Sigmoid colon (tissue), 7 donors: Measurements from ENCODE around the gene SH2D1A. TPM values are rescaled to one million over a fixed set of nuclear protein-coding genes. Genes with fewer than 3 reads are reported as not detected.

ENCODE experiments used
- DNase-seq: peaks from one replicate; pipeline ENCODE4 v3.0.0-alpha.2; 2019
- H3K27ac ChIP-seq, 4 donors: fragments of 200-600 bp; sonication (generic); one replicate each; pipeline ENCODE4 v1.5.1; 2016 to 2019; ENCODE audit warnings: mild to moderate bottlenecking in 1 of 4
- H3K27me3 ChIP-seq, 3 donors: fragments of 200-600 bp; sonication (generic); one replicate each; pipeline ENCODE4 v1.5.1; 2019; ENCODE audit warnings: mild to moderate bottlenecking in 1 of 3
- H3K36me3 ChIP-seq, 4 donors: fragments of 200-600 bp; sonication (generic); one replicate each; pipeline ENCODE4 v1.5.1; 2016 to 2019
- H3K4me1 ChIP-seq, 4 donors: fragments of 200-600 bp; sonication (generic); one replicate each; pipeline ENCODE4 v1.5.1; 2017 to 2019
- H3K4me3 ChIP-seq, 4 donors: fragments of 200-600 bp; sonication (generic); one replicate each; pipeline ENCODE4 v1.5.1; 2017 to 2019; ENCODE audit warnings: mild to moderate bottlenecking in 2 of 4, moderate library complexity in 1 of 4
- H3K9me3 ChIP-seq, 4 donors: fragments of 200-600 bp in 3 of 4; sonication (generic) in 3 of 4; one replicate each; pipeline versions ENCODE4 v1.5.1 to v1.6.1; 2013 to 2019
- CTCF ChIP-seq, 4 experiments: fragments of 450-650 bp in 3 of 4; fragments of 200-600 bp in 1 of 4; IDR thresholded peaks; one replicate each; pipeline ENCODE4 v1.5.1; 2016 to 2019; ENCODE audit warnings: antibody characterized with exemption in 4 of 4, mild to moderate bottlenecking in 3 of 4, moderate library complexity in 2 of 4
- EP300 ChIP-seq, 4 donors: sonication (generic); formaldehyde crosslinking; IDR thresholded peaks; one replicate each; pipeline ENCODE4 v1.6.1; 2017; ENCODE audit warnings: antibody characterized with exemption in 4 of 4
- POLR2A ChIP-seq, 2 donors: fragments of 450-650 bp; IDR thresholded peaks; one replicate each; pipeline ENCODE4 v1.6.1; 2016; ENCODE audit warnings: antibody characterized with exemption in 2 of 2, mild to moderate bottlenecking in 2 of 2, moderate library complexity in 2 of 2
- POLR2AphosphoS5 ChIP-seq, 4 donors: sonication (generic); formaldehyde crosslinking; IDR thresholded peaks; one replicate each; pipeline ENCODE4 v1.6.1; 2017; ENCODE audit warnings: antibody characterized with exemption in 4 of 4
- WGBS, 2 donors: extraction: QIAGEN DNeasy Blood & Tissue Kit; methylation state at CpG; one replicate each; pipeline ENCODE4 v1.1.7; 2013; 5-methylcytosine and 5-hydroxymethylcytosine counted together
- intact Hi-C: fragments of 100-400 bp; cut with DNase I; formaldehyde crosslinking; loops from one replicate; pipeline ENCODE4 v1.15.1; 2023
- polyA plus RNA-seq, 3 donors: library from polyadenylated mRNA; stranded (reverse); fragments of 200-250 nt; gene quantifications; one replicate each; pipeline ENCODE4 v1.2.3, GENCODE V29; 2013
- total RNA-seq, 4 donors: library from RNA; depleted of rRNA; stranded (reverse); fragments of >200 nt; gene quantifications; one replicate each; pipeline ENCODE4 v1.1.0, GENCODE V29; 2016
- donor health status: healthy with polysubstance abuse.
- donor health status: Bipolar disorder and iron deficiency.
- donor health status: healthy.

Gene SH2D1A
- total and polyA plus RNA-seq, 7 donors, result 0.14 to 6.5 (median 0.33) TPM; not detected in 2

- no peaks in the 10 kb centered on the region for H3K36me3 ChIP-seq
- no peaks in the 10 kb centered on the region for H3K4me1 ChIP-seq
- 0% methylated on average over 2 of the region's 2 CpGs for WGBS, 2 donors
- intact Hi-C loops, result no loop called here
- no peak overlapping the region for H3K4me3 ChIP-seq
- no peaks in the 10 kb centered on the region for H3K9me3 ChIP-seq
- DNase-seq, result peak; percentile 70
- no peaks in the 10 kb centered on the region for H3K27me3 ChIP-seq
- no peak overlapping the region for H3K27ac ChIP-seq
- TF ChIP-seq POLR2A (IDR thresholded peaks at IDR 0.05), result no peak
- TF ChIP-seq CTCF (IDR thresholded peaks at IDR 0.05), result peak in 3 of 4 experiments; percentile 23 to 54 (median 33)
- TF ChIP-seq POLR2AphosphoS5 (IDR thresholded peaks at IDR 0.05), result no peak
- no peak for TF ChIP-seq EP300 (IDR thresholded peaks at IDR 0.05)
Measured at GRCh38 chrX:124388562-124388961, 42.2 kb downstream of the SH2D1A start.

DNA sequence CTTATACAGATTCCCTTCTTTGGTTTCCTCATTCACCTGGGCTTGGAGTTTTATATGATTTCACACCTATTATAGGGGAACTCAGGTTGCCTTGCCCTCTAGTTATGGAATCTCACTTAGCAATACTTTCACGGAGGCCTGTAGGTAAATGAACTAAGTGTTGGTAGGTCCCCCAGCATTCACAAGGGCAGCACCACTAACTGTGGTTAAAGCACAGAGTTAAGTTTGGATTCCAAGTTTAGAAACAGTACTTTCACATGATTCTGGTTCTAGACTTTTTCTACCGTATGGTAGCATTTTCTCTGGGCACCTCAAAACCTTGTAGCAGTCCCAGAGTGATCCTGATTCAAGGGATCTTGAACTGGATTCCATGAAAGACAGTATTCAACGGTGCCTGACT lies 46.4 kb downstream of the SH2D1A start:
- DNase-seq, result no peak
- H3K27ac ChIP-seq, result no peak overlapping the region
- no peaks in the 10 kb centered on the region for H3K27me3 ChIP-seq
- TF ChIP-seq POLR2AphosphoS5 (IDR thresholded peaks at IDR 0.05) (no peak), EP300 (IDR thresholded peaks at IDR 0.05) (no peak), POLR2A (IDR thresholded peaks at IDR 0.05) (no peak)
- 82 to 85% methylated on average over 3 of the region's 3 CpGs for WGBS, 2 donors
- H3K4me3 ChIP-seq, result no peak overlapping the region
- intact Hi-C loops, result no loop called here
- peaks cover 0 to 7% (median 3%) of the 10 kb centered on the region in 4 donors for H3K4me1 ChIP-seq
- H3K36me3 ChIP-seq, result no peaks in the 10 kb centered on the region
- no peaks in the 10 kb centered on the region for H3K9me3 ChIP-seq

GRCh38 chrX:124393238-124393637 lies 46.9 kb downstream of the SH2D1A start:
- H3K27me3 ChIP-seq, result no peaks in the 10 kb centered on the region
- intact Hi-C loops, result no loop called here
- H3K9me3 ChIP-seq, result no peaks in the 10 kb centered on the region
- H3K36me3 ChIP-seq, result no peaks in the 10 kb centered on the region
- DNase-seq, result no peak
- H3K4me3 ChIP-seq, result no peak overlapping the region
- 74 to 97% methylated on average over 1 of the region's 1 CpG for WGBS, 2 donors
- H3K27ac ChIP-seq, result no peak overlapping the region
- TF ChIP-seq EP300 (IDR thresholded peaks at IDR 0.05), result no peak
- TF ChIP-seq POLR2AphosphoS5 (IDR thresholded peaks at IDR 0.05), result no peak
- peaks cover 0 to 7% (median 3%) of the 10 kb centered on the region in 4 donors for H3K4me1 ChIP-seq

DNA sequence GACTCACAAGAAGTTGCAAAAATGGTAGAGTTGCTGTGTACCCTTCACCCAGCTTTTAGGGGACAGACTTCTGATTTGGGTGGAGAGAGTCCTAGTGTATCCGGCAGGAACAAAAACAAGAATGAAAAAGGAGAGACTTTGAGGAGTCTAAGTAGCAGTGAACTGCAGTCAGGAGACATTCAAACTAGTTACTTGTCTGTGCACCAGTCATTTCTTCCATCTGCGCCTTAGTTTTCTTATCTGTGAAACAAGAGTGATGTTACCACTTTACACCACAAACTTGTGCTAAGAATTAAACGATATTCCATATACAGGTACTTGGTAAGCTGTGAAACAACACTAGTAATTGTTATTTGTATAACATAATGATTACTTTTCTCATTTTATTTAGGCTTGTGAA lies 47.3 kb downstream of the SH2D1A start:
- no peaks in the 10 kb centered on the region for H3K27me3 ChIP-seq
- peaks cover 0 to 7% (median 3%) of the 10 kb centered on the region in 4 donors for H3K4me1 ChIP-seq
- whole genome bisulfite sequencing, 2 donors, result 84 to 86% methylated on average over 3 of the region's 3 CpGs
- DNase-seq, result no peak
- intact Hi-C loops, result no loop called here
- TF ChIP-seq POLR2A (IDR thresholded peaks at IDR 0.05) (no peak), POLR2AphosphoS5 (IDR thresholded peaks at IDR 0.05) (no peak), CTCF (IDR thresholded peaks at IDR 0.05) (no peak), EP300 (IDR thresholded peaks at IDR 0.05) (no peak)
- no peak overlapping the region for H3K4me3 ChIP-seq
- no peaks in the 10 kb centered on the region for H3K36me3 ChIP-seq
- H3K9me3 ChIP-seq, result no peaks in the 10 kb centered on the region
- no peak overlapping the region for H3K27ac ChIP-seq

- no peak for TF ChIP-seq CTCF (IDR thresholded peaks at IDR 0.05)
- intact Hi-C loops, result no loop called here
- peaks cover 0 to 7% (median 3%) of the 10 kb centered on the region in 4 donors for H3K4me1 ChIP-seq
- no peaks in the 10 kb centered on the region for H3K36me3 ChIP-seq
- H3K27me3 ChIP-seq, result no peaks in the 10 kb centered on the region
- WGBS, 2 donors, result 27 to 35% methylated on average over 3 of the region's 3 CpGs
- no peak for DNase-seq
- no peaks in the 10 kb centered on the region for H3K9me3 ChIP-seq
- no peak overlapping the region for H3K4me3 ChIP-seq
- H3K27ac ChIP-seq, result peak overlapping the region in 1 of 4 donors; percentile 34
Measured at GRCh38 chrX:124395145-124395880, 49.0 kb downstream of the SH2D1A start.

GRCh38 chrX:124401696-124402095 lies 55.3 kb downstream of the SH2D1A start:
- WGBS, 2 donors, result 15 to 52% methylated on average over 2 of the region's 2 CpGs
- DNase-seq, result no peak
- intact Hi-C loops, result no loop called here
- H3K4me1 ChIP-seq, result no peaks in the 10 kb centered on the region
- H3K9me3 ChIP-seq, result no peaks in the 10 kb centered on the region
- no peak overlapping the region for H3K4me3 ChIP-seq
- no peak for TF ChIP-seq POLR2A (IDR thresholded peaks at IDR 0.05)
- no peak for TF ChIP-seq CTCF (IDR thresholded peaks at IDR 0.05)
- no peak for TF ChIP-seq EP300 (IDR thresholded peaks at IDR 0.05)
- no peak for TF ChIP-seq POLR2AphosphoS5 (IDR thresholded peaks at IDR 0.05)
- no peaks in the 10 kb centered on the region for H3K27me3 ChIP-seq
- no peak overlapping the region for H3K27ac ChIP-seq
- no peaks in the 10 kb centered on the region for H3K36me3 ChIP-seq
